PC-3 (cell line): ENCODE measurements around the gene IL17RD. TPM values are rescaled to one million over a fixed set of nuclear protein-coding genes. Genes with fewer than 3 reads are reported as not detected.

Experiments used
- ATAC-seq: fragments of 200-7000 bp; cut with Tn5 transposase; 2 replicates; pipeline ENCODE4 v1.9.1; 2020; ENCODE audit warnings: mild to moderate bottlenecking, moderate library complexity
- BruUV-seq: library from RNA; stranded (reverse); fragments of 400-500 nt; replicated peaks from 2 replicates; lab custom pipeline; 2021; lab: Mats Ljungman, UMichigan
- CTCF ChIA-PET: fragments of 300-600 bp; sonication (Branson Sonifier 250); formaldehyde crosslinking; loops from one replicate; lab custom pipeline; 2022; ENCODE audit warnings: antibody characterized with exemption; lab: Charles Lee
- POLR2A ChIA-PET: fragments of 300-600 bp; sonication (Branson Sonifier 250); formaldehyde crosslinking; loops from one replicate; lab custom pipeline; 2022; ENCODE audit warnings: antibody characterized with exemption; ENCODE audit not compliant: unreplicated experiment; lab: Charles Lee
- DNase-seq: peaks from one replicate; pipeline ENCODE4 v3.0.0-alpha.2; 2015
- H2AFZ ChIP-seq: fragments of 300-600 bp; sonication (generic); 2 replicates; pipeline ENCODE4 v1.6.0; 2016; ENCODE audit warnings: antibody characterized with exemption, low read length
- H3F3A ChIP-seq: fragments of 300-600 bp; sonication (generic); one replicate; pipeline ENCODE4 v1.6.0; 2017; ENCODE audit warnings: antibody characterized with exemption, low read length, control low read depth, mild to moderate bottlenecking; ENCODE audit not compliant: unreplicated experiment
- H3K27ac ChIP-seq: fragments of 300-600 bp; sonication (generic); 2 replicates; pipeline ENCODE4 v1.5.1; 2016; ENCODE audit warnings: mild to moderate bottlenecking, low read length
- H3K27me3 ChIP-seq: fragments of 300-600 bp; sonication (generic); 2 replicates; pipeline ENCODE4 v1.6.1; 2016; ENCODE audit warnings: low read length, mixed read lengths
- H3K36me3 ChIP-seq: fragments of 300-600 bp; sonication (generic); 2 replicates; pipeline ENCODE4 v1.6.1; 2016; ENCODE audit warnings: low read depth, mixed run types, low read length, mixed read lengths
- H3K4me1 ChIP-seq: fragments of 300-600 bp; sonication (generic); 2 replicates; pipeline ENCODE4 v1.5.1; 2016; ENCODE audit warnings: low read length; ENCODE audit not compliant: insufficient read depth
- H3K4me2 ChIP-seq: fragments of 300-600 bp; sonication (generic); 2 replicates; pipeline ENCODE4 v1.6.0; 2016; ENCODE audit warnings: low read length
- H3K4me3 ChIP-seq: fragments of 300-600 bp; sonication (generic); 2 replicates; pipeline ENCODE4 v1.5.1; 2016; ENCODE audit warnings: mild to moderate bottlenecking, low read length, mixed read lengths
- H3K79me2 ChIP-seq: fragments of 300-600 bp; sonication (generic); 2 replicates; pipeline ENCODE4 v1.6.1; 2017; ENCODE audit warnings: low read length, mixed read lengths
- H3K9ac ChIP-seq: fragments of 300-600 bp; sonication (generic); 2 replicates; pipeline ENCODE4 v1.6.0; 2016; ENCODE audit warnings: mild to moderate bottlenecking, low read length
- H3K9me2 ChIP-seq: fragments of 300-600 bp; sonication (generic); replicated peaks from 2 replicates; pipeline ENCODE4 v1.6.1; 2016; ENCODE audit warnings: mixed run types, low read length, mixed read lengths
- H3K9me3 ChIP-seq: fragments of 300-600 bp; sonication (generic); 2 replicates; pipeline ENCODE4 v1.6.1; 2016; ENCODE audit warnings: low read length, mixed read lengths
- H4K20me1 ChIP-seq: fragments of 300-600 bp; sonication (generic); 2 replicates; pipeline ENCODE4 v1.6.1; 2016; ENCODE audit warnings: low read length, mixed read lengths
- EZH2 ChIP-seq: fragments of 300-600 bp; sonication (generic); IDR thresholded peaks from one replicate; pipeline ENCODE4 v1.6.1; 2017; ENCODE audit warnings: antibody characterized with exemption, mild to moderate bottlenecking, low read length; ENCODE audit not compliant: unreplicated experiment
- EZH2phosphoT487 ChIP-seq: fragments of 300-600 bp; sonication (generic); IDR thresholded peaks from 2 replicates; pipeline ENCODE4 v1.6.1; 2018; ENCODE audit warnings: mild to moderate bottlenecking, antibody characterized with exemption, low read length, borderline replicate concordance
- intact Hi-C: fragments of 100-400 bp; cut with micrococcal nuclease; formaldehyde crosslinking; loops from 2 replicates; pipeline ENCODE4 v1.9.0; 2023
- total RNA-seq: library from RNA; depleted of rRNA; stranded (reverse); fragments of >200 nt; gene quantifications from 2 replicates; pipeline ENCODE4 v1.2.3, GENCODE V29; 2014
- TF ChIP-seq, protein P1 (sequence below): fragments of 300-600 bp; sonication (generic); conservative IDR thresholded peaks from 2 replicates; pipeline ENCODE4 v1.5.1; 2017; ENCODE audit warnings: antibody characterized with exemption, low read depth, mild to moderate bottlenecking, low read length

Gene IL17RD
- total RNA-seq, 1 experiment from 2014 or later = 3.7 TPM

DNA sequence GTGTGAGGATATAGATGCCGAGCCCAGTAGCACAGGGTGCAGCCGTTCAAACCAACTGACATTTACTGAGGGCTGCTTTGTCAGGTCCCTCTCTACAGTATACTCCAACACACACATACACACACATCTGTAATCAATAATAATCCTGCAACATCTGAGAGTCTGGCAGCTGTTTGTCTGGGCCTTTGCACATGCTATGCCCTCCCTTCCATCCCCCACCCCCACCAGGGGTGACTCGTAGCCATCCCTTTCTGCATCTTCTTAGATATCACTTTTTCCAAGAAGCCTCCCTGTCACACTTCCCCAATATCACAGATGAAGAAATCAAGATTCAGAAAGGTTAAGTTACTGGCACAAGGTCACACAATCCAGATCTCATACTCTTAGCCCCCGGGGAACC lies 91.0 kb downstream of the IL17RD start:
- ATAC-seq (no peak), DNase-seq (no peak)
- BruUV-seq = no TSS peak
- no peaks in the 10 kb centered on the region for H3F3A ChIP-seq
- POLR2A ChIA-PET = no interaction called here
- no peaks in the 10 kb centered on the region for H4K20me1 ChIP-seq
- H3K4me2 ChIP-seq = no peak overlapping the region
- H3K36me3 ChIP-seq = no peaks in the 10 kb centered on the region; the same call in none of the 2 replicates
- H3K79me2 ChIP-seq = peaks cover 10% of the 10 kb centered on the region
- no peaks in the 10 kb centered on the region for H3K9me2 ChIP-seq
- H3K27ac ChIP-seq = no peak overlapping the region
- no peak overlapping the region for H3K4me3 ChIP-seq
- no peak for TF ChIP-seq EZH2phosphoT487
- no peak for TF ChIP-seq EZH2
- TF ChIP-seq, protein P1, sequence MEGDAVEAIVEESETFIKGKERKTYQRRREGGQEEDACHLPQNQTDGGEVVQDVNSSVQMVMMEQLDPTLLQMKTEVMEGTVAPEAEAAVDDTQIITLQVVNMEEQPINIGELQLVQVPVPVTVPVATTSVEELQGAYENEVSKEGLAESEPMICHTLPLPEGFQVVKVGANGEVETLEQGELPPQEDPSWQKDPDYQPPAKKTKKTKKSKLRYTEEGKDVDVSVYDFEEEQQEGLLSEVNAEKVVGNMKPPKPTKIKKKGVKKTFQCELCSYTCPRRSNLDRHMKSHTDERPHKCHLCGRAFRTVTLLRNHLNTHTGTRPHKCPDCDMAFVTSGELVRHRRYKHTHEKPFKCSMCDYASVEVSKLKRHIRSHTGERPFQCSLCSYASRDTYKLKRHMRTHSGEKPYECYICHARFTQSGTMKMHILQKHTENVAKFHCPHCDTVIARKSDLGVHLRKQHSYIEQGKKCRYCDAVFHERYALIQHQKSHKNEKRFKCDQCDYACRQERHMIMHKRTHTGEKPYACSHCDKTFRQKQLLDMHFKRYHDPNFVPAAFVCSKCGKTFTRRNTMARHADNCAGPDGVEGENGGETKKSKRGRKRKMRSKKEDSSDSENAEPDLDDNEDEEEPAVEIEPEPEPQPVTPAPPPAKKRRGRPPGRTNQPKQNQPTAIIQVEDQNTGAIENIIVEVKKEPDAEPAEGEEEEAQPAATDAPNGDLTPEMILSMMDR = no peak
- intact Hi-C loops = no loop called here
- CTCF ChIA-PET = no interaction called here
- H3K27me3 ChIP-seq = no peaks in the 10 kb centered on the region
- H3K9ac ChIP-seq = no peak overlapping the region
- no peaks in the 10 kb centered on the region for H3K9me3 ChIP-seq
- peaks cover 3% of the 10 kb centered on the region; the same call in 1 of the 2 replicates for H3K4me1 ChIP-seq
- H2AFZ ChIP-seq = no peak overlapping the region

DNA sequence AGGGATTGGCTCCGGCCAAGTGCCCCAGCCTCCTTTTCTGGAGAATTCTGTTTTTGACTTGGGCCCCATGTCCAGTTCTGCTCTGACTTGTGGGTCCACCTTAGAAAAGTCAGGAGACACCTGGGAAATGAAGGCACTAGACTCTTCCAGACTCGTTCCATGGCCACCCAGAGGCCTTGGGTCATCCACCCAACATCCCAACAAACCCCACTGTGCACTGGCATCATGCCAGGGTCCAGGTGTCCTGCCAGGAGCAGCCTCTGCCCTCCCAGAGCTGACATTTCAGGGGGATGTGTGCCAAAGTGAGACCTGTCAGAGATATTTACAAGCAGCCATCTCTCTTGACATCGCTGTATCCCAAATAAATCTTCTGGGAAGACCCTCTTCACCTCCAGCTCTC lies 91.5 kb downstream of the IL17RD start:
- no peak overlapping the region for H3K4me2 ChIP-seq
- ATAC-seq (no peak), DNase-seq (no peak)
- no peaks in the 10 kb centered on the region; the same call in none of the 2 replicates for H3K36me3 ChIP-seq
- CTCF ChIA-PET = no interaction called here
- H3K9ac ChIP-seq = no peak overlapping the region
- POLR2A ChIA-PET = no interaction called here
- BruUV-seq = no TSS peak
- peaks cover 10% of the 10 kb centered on the region for H3K79me2 ChIP-seq
- H3K4me3 ChIP-seq = no peak overlapping the region
- no peak overlapping the region for H2AFZ ChIP-seq
- TF ChIP-seq, protein P1 = no peak
- TF ChIP-seq EZH2phosphoT487 = no peak
- no peak for TF ChIP-seq EZH2
- H3F3A ChIP-seq = no peaks in the 10 kb centered on the region
- no peaks in the 10 kb centered on the region for H3K27me3 ChIP-seq
- intact Hi-C loops = no loop called here
- H4K20me1 ChIP-seq = no peaks in the 10 kb centered on the region
- no peak overlapping the region for H3K27ac ChIP-seq
- H3K4me1 ChIP-seq = peaks cover 8% of the 10 kb centered on the region
- no peaks in the 10 kb centered on the region for H3K9me3 ChIP-seq
- no peaks in the 10 kb centered on the region for H3K9me2 ChIP-seq

DNA sequence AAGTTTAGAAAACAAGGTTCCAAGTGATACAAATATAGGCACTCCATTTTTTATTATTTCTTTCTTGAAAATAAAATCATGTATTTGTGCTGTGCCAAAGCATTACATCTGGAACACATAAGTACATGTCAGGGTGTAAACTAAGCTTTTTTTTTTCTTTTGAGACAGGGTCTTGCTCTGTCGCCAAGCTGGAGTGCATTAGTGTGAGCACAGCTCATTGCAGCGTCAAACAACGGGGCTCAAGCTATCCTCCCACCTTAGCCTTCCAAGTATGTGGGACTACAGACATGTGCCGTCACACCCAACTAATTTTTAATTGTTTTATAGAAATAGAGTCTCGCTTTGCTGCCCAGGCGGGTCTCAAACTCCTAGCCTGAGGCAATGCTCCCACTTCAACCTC lies 95.7 kb downstream of the IL17RD start:
- no peaks in the 10 kb centered on the region for H3K27me3 ChIP-seq
- H3K9me2 ChIP-seq = no peaks in the 10 kb centered on the region
- no peaks in the 10 kb centered on the region for H3K36me3 ChIP-seq
- H3K4me3 ChIP-seq = no peak overlapping the region
- no TSS peak for BruUV-seq
- H3K27ac ChIP-seq = no peak overlapping the region
- H2AFZ ChIP-seq = no peak overlapping the region
- H3K9me3 ChIP-seq = no peaks in the 10 kb centered on the region
- peaks cover 11% of the 10 kb centered on the region for H3K79me2 ChIP-seq
- DNase-seq (no peak), ATAC-seq (no peak)
- H3K4me2 ChIP-seq = no peak overlapping the region
- intact Hi-C loops = loop anchor here (2.0 to 10.0 kb wide), 2 partner anchors 75 to 375 kb away; no protein-coding TSS in a partner anchor
- ChIA-PET POLR2A (no interaction called here), CTCF (interaction anchor here (0.6 to 1.2 kb wide), 2 partner anchors 74 to 529 kb away, joined by 3 to 8 read pairs; no protein-coding TSS in a partner anchor)
- H4K20me1 ChIP-seq = no peaks in the 10 kb centered on the region
- no peak overlapping the region for H3K9ac ChIP-seq
- H3K4me1 ChIP-seq = peaks cover 25% of the 10 kb centered on the region
- no peak for TF ChIP-seq EZH2
- TF ChIP-seq, protein P1 = no peak
- no peak for TF ChIP-seq EZH2phosphoT487
- no peaks in the 10 kb centered on the region for H3F3A ChIP-seq
